GM12865 (cell line): Measurements from ENCODE around the gene CLTA.

ENCODE experiments used
- DNase-seq: peaks from one replicate; pipeline ENCODE4 v3.0.0; 2010; ENCODE audit warnings: low read depth
- H3K4me3 ChIP-seq: 2 replicates; pipeline ENCODE4 v1.5.1; 2011; ENCODE audit warnings: mild to moderate bottlenecking, low read depth, low read length, control low read depth
- TF ChIP-seq, protein P1 (sequence below): IDR thresholded peaks from 2 replicates; pipeline ENCODE4 v1.5.1; 2011; ENCODE audit warnings: low read length, control low read depth, low read depth, inconsistent platforms; ENCODE audit not compliant: insufficient read depth; ENCODE audit errors: missing control alignments

CLTA gene, protein sequence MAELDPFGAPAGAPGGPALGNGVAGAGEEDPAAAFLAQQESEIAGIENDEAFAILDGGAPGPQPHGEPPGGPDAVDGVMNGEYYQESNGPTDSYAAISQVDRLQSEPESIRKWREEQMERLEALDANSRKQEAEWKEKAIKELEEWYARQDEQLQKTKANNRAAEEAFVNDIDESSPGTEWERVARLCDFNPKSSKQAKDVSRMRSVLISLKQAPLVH

DNA sequence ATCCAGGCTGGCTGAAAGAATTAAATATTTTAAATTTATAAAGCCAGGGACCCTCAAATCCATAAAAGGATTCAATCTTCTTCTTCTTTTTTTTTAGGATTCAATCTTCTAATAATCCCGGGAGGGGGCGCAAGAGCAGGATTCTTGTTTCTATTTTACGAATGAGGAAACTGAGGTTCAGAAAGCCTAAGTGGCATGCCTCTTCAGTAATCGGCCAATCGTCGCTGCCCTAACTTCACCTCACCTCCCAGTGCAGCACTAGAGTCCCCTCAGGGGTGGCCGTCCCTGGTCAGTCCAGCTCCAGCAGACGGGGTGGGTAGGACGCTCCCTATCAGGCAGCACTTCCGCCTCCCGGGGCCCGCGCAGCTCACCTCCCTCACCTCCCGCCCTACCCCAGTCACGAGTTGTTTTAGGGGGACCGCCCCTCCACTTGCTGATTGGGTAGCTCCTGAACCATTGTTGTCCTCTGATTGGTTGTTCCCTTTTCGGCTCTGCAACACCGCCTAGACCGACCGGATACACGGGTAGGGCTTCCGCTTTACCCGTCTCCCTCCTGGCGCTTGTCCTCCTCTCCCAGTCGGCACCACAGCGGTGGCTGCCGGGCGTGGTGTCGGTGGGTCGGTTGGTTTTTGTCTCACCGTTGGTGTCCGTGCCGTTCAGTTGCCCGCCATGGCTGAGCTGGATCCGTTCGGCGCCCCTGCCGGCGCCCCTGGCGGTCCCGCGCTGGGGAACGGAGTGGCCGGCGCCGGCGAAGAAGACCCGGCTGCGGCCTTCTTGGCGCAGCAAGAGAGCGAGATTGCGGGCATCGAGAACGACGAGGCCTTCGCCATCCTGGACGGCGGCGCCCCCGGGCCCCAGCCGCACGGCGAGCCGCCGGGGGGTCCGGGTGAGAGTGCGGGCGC, at the start of gene CLTA:
Gene CLTA (plus strand): TSS at position 534 of the 902 bp plus-strand sequence. CDS start 136 bp downstream, at position 670.
- H3K4me3 ChIP-seq = peak within 1 kb of the TSS; percentile 68
- TF ChIP-seq, protein P1, sequence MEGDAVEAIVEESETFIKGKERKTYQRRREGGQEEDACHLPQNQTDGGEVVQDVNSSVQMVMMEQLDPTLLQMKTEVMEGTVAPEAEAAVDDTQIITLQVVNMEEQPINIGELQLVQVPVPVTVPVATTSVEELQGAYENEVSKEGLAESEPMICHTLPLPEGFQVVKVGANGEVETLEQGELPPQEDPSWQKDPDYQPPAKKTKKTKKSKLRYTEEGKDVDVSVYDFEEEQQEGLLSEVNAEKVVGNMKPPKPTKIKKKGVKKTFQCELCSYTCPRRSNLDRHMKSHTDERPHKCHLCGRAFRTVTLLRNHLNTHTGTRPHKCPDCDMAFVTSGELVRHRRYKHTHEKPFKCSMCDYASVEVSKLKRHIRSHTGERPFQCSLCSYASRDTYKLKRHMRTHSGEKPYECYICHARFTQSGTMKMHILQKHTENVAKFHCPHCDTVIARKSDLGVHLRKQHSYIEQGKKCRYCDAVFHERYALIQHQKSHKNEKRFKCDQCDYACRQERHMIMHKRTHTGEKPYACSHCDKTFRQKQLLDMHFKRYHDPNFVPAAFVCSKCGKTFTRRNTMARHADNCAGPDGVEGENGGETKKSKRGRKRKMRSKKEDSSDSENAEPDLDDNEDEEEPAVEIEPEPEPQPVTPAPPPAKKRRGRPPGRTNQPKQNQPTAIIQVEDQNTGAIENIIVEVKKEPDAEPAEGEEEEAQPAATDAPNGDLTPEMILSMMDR = peak; percentile 53

DNA sequence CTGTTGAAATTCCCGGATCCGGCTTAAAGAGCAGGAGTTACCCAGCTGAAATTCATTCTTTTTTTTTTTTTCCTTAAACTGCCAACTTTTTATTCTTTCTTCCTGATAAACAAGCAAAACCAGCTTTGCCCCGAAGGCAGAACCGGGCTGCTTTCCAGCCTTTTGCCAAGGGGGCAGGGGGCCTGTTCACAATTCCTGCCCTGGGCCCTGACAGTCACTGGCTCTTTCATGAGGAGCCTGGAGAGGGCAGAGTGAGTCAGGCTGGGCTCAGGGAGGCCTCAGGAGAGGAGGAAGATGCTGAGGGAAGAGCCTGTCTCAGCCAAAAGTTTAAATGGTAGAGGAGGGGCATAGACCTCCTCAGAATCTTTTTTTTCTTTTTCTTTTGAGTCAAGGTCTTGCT, 49.4 kb upstream of the CLTA start:
- DNase-seq = no peak
- TF ChIP-seq, protein P1 = no peak
- H3K4me3 ChIP-seq = no peak overlapping the region

More for the DNA sequence above, at the start of gene CLTA:
- DNase-seq = peak; percentile 99

DNA sequence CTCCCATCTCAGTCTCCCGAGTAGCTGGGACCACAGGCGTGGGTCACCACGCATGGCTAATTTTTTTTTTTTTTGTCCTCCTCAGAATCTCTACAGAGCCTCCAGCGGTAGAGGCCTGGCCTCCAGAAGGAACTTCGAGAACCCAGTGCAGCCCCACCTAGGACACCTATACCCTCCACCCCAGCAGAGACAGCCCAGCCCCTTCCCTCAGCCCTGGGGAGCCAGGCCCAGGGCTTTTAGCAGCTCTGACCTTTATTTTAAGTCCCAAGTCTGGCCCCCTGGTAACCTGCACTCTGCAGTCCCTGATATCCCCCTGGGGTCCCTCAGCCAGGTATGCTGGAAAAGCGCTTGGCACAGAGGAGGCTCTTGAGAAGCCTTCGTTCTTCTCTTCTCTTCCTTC, 49.0 kb upstream of the CLTA start:
- TF ChIP-seq, protein P1 = no peak
- DNase-seq = no peak
- no peak overlapping the region for H3K4me3 ChIP-seq

DNA sequence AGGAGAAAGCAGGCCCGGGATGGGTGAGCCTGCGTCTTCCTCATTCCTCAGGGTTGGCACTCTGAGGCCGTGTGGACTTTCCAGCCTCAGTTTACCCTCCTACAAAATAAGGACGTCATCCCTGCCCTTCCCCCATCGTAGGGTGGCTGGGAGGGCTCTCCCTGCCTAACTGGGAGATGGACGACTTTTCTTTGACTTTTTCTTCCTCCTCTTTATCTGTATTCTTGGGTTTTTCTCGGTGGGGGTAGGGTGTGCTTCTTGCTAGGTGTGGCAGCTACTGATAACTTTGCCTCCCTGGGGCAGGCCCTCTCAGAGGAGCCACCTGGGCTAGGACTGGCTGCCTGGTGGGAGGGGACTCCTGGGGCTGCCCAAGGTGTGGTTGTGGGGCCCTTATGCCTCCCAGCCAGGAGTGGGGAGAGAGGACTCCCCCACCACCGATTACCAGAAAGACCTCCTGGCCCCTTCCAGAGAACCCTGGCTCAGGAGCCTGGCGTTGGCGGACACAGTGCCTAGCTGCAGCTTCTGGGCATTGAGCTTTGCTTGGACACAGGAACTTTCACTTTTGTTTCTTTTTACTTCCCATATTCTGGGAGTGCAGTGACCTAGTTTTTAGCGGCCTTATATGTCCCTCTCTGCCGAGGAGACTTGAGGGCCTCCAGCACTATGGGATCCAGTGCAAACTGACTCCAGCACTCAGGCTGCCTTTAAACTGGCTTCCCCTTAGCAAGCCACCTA, 48.0 kb upstream of the CLTA start:
- TF ChIP-seq, protein P1 = no peak
- H3K4me3 ChIP-seq = peak overlapping the region; percentile 20; the same call in 1 of the 2 replicates
- DNase-seq = no peak

DNA sequence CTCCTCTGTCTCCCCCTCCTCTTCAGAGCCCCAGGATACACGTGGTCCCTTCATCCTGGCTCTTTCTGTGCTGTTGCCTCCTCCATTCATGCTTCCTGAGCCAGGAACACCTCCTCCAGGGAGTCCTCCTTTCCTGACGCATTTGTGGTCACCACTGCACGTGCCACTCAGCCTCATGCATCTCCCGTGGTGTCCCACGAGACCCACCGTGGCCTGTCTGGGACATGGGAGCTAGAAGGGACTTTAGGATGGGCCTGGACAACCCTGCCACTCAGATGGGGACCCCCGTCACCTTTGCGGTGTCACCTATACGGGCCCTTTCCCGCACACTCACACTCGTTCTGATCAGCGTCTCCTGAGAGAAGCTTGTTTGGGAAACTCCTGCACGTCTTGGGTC, 47.5 kb upstream of the CLTA start:
- TF ChIP-seq, protein P1 = no peak
- peak overlapping the region; percentile 20; the same call in 1 of the 2 replicates for H3K4me3 ChIP-seq

DNA sequence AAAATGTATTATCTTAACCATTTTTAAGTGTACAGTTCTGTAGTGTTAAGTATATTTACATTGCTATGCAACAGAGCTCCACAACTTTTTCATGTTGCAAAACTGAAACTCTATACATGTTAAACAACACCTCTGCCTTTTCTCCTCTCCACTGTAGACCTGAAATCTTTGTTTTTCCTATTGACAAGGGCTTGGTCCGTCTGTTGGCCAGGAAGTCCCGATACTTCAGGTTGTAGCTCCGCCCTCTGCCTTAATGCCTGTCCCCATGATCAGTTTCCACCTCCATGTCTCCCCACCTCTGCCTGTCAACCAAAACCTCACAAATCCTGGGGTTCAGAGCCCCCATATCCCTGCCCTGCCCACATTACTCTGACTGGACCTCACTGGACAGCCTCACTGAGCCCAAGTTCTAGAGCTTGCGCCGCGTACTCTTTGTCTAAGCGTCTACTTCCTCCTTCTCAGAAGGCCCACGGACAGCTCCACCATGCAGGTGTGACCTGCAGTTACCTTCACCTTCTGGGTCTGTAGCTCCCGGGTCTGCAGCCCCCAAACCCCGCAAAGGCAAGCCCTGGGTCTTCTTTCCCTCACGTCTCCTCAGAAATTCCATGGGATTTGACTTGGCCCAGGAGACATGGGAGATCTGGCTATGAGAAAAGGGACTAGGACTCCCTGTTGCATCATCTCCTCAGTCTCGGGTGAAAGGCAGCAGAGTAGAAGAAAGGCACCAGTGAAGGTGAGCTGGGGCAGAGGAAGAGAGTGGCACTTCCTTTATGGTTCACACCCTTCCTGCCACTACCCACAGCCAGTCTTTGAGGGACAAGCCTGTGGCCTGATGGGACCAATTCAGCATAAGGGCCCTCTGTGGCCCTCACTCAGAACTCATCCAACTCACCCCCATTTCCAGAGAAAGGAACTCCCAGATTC, 46.1 kb upstream of the CLTA start:
- TF ChIP-seq, protein P1 = no peak
- peak; percentile 43 for DNase-seq

More for the DNA sequence above, 47.5 kb upstream of the CLTA start:
- DNase-seq = no peak

More for the DNA sequence above, 46.1 kb upstream of the CLTA start:
- H3K4me3 ChIP-seq = peak overlapping the region; percentile 17
